DMS53 treated with DMSO at 0.1 percent for 48 hours (cell line): Measurements from ENCODE around the gene KIRREL1.

Experiments used
- DNase-seq: peaks from one replicate; lab custom pipeline; 2025; ENCODE audit not compliant: unreplicated experiment; lab: John Stamatoyannopoulos, UW

KIRREL1 gene

DNA sequence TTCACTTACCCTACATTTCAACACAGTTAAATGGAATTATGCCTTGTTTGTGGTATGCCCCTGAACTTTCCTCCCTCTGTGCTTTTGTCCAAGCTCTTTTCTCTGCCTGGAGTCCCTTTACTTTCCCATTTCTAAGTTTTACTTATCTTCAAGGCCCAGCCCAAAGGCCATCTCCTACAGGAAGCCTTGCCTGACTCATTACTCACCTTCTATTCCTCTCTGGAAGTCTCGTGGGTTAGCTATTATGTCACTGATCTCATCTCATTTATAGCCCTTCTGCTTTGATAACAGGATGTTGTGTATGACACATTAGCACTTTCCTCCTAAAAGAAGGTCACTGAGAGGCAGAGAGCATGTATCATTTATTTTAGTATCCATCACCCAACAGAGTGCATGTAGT is 108.5 kb downstream of the KIRREL1 start:
- no peak for DNase-seq

DNA sequence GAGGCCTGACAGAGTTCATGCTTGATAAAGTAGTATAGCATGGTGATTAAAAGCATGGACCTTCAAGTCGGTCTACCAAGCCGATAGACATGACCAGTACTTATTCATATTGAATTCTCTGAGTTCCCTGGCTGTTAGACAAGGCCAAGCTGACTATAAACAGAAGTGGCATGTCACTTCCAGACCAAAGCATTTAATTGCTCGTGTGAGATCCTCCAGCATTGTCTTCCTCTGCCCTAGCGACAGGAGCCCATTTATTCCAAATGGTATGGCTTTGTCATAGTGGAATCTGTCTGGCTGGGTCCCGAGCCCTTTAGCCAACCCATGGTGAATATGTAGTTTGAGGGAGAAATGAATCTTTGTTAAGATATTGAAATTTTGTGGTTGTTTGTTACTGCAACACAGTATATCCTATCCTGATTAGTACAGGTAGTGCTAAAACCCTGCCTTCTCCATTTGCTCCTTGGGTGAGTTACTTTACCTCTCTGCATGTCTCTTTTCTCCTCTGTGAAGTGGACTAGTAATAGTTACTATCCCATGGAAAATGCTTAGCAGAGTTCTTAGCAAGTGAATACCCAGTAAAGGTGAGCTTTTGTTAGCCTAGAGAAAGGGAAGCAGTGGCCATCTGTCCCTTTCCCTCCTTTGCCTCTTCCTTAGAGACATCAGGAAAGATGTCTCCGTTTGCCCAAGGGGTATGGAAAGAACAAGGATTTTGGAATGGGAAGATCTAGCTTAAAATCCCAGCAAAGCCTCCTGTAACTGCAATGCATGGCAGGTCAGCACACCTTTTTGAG is 109.6 kb downstream of the KIRREL1 start:
- no peak for DNase-seq

DNA sequence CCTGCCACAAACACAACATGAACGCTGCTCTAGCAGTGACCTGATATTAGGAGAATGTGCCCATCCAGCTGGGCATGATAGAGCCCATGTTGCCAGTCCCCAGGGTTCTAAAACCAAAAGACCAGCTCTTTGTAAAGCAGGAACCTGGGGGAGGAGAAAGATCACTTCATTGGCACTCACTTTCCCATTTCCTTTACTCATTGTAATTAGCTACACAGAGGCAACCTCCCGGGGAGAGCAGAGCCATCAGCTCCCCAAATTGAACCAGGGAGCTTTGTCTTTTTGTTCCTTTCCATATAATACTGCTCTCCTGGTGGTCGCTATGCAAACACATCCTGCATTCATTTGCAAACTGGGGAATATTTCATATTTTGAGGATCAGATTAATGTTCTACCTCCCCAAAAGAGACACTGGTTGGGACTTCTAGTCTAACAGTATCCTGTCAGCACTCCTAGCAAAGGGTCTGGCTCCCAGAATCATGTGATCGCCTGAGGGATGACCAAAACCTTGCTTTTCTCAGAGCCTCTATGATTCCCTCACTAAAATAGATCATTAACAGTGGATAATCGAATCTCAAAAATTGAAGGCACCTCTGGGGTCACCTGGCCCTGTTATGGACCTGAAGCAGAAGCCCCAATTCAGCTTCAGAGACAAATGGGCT is 110.5 kb downstream of the KIRREL1 start:
- no peak for DNase-seq

DNA sequence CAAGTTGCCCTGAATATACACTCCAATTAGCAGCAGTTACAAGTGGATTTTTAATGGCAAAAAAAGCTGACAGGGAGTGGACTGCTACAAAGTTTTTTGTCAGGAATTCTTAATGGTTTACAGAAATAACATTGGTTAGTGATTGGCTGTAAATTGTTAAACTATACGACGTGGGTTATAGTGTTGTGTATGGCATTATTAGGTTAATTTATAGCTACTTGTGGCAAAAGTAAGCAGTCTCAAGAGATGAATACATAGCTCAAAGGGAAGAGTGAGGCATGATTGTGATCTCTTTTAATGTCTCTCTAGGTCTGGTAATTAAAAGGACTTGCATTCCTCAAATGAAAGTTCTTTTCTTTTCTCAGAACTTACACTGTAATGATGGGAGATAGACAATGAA is 111.4 kb downstream of the KIRREL1 start:
- DNase-seq, result no peak

DNA sequence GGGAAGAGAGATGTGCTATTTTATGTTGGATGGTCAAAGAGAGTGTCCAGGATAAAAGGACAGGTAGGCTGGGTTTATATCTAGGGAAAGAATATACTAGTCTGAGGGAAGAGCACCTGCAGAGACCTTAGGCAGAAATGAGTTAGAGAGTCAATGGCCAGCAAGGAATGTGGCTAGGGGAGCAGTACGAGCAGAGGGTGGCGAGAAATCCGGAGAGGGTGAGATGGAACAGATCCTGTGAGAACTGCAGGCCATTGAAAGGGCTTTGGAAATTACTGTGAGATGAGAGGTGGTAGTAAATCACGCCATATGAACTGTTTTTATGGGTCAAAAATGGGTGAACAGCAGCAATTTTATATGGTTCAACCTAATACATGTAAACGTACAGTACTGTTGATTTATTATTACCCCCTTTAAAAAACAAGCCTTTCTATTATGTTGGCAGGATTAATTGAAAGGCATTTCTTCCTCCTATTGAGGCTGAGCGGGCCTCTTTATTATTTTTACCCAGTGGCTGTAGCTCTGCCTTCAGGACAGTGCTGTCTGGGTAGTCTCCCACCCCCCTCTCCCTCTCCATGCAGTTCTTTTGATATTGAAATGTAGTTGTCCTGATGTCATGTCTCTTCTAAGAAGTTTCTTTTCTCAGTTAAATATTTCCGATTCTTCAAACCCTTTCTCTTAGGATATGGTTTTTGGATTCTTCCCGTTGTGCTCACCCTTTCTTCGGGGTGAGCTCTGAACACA is 112.1 kb downstream of the KIRREL1 start:
- DNase-seq, result no peak

DNA sequence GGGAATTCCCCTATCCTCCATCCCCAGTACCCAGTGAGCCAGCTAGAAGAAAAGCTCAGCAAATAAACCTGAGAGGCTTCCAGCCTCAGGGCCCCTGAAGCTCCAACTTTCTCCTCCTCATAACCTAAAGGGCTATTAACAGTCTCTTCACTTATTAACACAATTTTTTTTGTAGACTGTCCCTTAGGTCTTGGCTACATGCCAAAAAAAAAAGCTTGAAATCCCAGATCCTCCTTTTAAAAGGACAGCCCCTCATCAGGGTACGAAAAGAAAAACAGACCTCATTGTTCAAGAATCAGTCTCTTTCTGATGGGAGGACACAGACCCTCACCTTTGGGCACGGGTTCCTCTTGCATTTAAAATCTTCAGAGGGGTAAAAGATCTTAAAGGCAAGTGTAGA is 114.5 kb downstream of the KIRREL1 start:
- DNase-seq, result no peak

DNA sequence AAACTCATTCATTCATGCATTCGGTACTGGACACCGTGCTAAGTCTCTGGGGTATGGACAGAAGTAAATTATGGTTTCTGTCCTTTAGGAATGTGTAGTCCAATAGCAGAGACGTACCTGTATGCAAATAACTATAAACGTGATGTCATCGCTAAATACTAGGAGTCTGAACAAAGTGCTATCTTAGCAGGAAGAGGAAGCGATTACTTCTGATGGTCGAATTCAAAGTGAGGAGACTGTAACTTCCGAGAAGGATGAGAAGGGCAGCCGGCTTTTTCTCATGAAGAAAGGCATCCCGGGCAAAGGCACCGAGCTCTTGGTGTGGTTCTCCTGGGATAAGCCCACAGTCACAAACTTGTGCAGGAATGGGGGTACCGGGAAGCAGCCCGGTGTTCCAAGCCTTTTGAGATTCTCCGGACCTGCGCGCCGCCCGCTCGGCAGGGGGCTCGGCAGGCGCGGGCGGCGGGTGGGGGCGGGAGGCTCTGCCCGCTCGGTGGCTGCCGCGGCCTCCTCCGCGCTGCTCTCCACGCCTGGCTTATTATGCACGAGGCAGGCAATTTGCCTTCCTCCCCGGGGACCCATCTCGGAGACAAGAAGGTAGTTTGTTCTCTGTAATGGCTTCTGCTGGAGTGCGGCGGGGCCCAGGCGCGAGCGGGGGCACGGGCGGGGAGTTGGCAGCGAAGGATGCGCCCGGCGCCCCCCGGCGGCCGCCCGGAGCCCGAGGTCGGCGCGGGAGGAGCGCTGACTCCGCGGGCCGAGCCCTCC is 119.7 kb downstream of the KIRREL1 start:
- peak; percentile 11 for DNase-seq

DNA sequence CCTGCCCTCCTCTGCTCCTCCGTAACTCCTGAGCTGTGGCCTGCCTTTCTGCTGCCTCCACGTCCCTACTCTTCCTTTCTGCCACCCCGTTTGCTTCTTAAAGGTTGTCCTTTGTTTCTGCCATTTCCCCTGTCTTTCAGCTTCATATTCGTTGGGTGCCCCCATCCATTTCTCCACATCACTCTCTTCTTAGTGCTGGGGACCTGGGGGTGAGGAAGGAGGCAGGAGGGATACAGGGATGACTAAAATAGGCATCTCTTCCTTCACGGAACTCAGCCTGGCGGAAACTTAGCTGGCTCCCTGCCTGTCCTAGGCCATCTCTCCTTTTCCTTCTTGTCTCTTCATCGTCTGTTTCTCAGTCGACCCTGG is 120.3 kb downstream of the KIRREL1 start:
- DNase-seq, result no peak

DNA sequence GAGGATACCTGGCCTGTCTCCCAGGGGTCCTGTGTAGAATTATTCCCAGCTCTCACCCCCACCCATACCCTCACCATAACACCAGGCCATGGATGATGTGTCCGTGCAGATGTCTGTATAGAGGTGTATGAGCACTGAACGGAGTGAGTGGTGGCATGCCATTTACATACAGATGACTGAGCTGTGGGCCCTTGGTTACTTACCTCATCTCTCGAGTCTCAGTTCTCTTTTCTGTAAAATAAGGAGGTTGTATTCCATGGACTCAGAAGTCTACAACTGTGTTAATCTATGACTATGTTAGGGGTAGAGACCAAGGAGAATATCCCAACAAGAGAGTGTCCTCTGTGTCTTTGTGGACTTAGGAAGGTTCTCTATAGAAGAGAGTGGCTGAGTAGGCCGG is 121.7 kb downstream of the KIRREL1 start:
- no peak for DNase-seq

DNA sequence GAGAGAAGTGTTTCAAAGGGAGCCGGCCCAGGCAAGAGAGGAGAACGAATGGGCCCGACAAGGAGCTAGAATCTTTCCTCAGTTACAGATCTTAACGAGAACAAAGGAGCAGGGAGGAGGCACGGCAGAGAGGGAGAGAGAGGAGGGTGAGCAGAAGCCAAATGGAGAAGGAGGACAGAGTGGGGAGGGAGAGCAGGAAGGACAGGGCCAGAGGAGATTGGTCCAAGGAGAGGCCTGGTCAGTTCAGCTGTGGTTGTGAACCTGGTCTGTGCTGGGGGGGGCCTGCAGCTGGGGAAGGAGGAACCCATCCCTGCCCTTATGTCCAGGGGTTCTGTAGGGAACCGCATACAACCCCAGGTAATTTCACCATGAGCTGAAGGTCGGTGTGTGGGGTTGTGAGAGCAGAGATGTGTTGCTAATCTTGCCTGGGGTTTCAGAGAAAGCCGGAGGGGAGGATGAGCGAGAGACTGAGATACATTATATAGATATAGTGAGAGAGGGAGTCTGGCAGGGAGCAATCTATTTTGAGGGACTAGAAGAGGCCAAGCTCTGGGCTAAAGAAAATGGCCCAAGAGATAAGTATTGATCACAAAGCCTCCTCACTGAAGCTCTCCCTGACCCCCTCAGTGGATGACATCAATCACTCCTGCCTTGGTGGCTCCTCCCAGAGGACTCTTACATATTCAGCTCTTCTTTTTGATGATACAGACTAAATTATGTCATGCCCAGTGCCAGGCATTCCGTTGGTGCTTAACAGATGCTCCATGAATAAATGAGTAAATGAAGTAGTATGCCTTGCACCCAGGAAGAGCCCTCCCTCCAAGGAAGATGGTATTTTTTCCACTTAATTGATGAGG is 123.1 kb downstream of the KIRREL1 start:
- DNase-seq, result no peak

DNA sequence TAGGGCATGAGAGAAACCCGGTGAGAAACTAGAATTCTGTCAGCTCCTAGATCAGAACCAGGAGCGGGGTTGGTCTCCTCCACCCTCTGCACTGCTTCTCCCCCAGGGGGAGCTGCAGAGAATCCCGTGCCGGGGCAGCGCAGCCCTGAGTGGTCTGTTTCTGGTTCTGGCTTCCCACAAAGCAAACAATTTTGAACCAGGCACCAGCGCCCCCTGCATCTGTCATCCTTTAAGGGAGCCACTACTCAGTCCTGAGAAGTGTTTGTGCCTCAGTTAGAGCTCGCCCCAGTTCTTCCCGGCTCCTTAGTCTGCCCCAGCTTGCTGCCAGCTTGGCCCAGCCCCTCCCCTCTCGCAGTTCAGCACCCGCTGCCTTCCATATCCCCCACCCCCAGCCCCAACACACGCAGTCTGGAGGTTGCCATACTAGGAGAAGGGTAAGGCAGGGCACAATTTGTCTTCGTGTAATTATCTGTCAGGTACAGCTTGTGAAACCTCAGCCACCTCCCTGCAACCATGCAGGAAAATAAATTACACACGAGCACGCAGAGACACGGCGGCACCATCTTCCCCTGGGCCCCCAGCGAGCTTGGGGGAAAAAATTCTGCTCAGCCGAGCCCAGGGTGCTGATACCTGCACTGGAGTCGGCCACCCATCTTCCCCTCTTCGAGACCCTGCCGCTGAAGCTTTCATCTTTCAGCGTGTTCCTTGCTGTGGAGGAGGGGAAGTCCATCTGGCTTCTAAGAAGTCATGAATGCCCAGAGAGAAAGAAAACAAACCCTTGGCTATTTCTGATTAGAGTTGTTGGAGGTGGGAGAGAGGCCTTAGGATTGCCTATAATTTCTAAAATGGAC is 124.6 kb downstream of the KIRREL1 start:
- DNase-seq, result peak; percentile 5

DNA sequence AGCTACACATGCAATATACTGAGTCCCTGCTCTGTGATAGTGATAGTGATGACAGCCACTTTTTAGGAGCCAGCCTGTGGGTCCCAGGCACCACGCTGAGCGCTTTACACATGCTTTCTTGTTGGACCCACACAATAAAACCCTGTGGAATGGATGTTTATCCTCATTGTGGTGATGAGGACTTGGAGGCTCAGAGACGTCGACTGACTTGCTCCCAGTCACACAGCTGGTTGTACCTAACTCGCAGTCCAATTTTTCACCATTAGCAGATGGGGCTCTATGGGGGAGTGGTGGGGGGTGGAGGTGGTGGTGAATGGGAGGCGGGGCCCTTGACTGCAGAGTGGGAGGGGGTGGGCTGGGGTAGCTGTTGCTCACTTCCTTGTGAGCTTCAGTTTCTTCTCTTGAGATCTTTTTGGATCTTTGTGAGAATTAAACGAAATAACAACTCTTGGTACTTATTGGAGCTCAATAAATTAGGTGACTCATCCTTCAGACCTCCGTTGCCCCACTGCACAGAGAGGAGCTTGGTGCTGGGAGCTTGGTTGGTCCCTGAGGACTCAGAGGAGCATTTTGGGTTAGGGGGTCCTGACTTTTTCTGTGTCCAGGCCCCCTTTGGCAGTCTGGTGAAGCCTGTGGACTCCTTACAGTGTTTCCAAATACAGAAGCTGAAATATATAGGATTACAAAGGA is 125.4 kb downstream of the KIRREL1 start:
- no peak for DNase-seq

DNA sequence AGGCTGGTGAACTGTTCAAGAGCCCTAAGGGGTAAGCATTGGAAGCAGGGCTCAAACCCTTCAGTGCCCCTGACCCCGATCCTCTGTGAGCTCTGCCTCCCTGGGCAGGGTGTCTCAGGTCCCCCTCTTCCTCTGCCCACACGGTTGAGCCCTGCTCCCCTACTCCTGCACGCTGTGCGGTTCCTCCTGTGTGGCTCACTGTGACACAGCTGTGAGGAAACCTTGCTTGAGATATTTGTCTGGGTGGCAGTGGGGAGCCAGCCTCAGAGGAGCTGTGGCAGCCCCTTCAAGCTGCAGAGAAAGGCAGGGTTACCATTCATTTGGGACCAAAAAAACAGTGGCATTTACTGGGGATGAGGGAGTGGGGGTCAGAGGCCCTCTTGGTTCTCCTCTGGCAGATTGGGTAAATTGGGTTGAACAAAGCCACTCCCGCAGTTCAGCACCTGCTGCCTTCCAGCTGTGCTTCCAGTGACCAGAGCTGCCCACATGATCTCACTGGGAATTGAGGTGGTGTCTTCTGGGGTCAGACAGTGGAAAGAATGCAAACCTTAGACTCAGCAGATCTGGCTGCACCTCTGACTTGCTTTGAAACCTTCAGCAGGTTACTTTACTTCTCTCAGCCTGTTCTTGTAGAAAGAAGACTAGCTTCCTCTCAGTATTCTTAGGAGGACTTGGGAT is 126.7 kb downstream of the KIRREL1 start:
- no peak for DNase-seq

DNA sequence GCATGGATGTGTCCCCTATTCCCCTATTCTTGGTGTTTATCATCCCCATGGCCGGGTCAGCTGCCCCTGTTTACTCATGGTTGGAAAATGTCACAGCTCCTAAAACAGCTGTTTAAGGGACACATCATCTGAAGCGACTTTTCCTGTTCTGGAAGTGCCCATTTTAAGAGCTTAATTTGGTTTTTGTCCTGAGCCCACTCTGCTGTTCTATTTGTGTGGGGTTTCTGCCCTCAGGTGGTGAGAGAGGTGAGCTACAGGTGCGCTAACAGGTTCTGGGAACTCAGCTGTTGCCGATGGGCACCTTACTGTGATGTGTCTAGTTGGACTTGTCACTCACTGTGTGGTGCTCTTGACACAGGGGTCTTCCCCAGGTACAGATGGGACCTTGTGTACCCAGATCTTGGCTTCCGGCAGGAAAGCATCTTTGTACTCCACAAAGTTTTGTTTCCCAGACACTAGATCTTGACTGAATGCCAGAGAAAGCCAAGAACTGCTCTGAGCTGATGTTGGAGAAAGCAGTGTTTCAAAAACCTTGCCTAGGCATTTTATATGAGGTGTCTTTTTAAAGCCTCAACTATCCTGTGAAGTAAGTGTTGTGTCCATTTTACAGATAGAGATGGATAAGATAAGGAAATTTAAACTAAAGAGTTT is 128.3 kb downstream of the KIRREL1 start:
- peak; percentile 37 for DNase-seq

DNA sequence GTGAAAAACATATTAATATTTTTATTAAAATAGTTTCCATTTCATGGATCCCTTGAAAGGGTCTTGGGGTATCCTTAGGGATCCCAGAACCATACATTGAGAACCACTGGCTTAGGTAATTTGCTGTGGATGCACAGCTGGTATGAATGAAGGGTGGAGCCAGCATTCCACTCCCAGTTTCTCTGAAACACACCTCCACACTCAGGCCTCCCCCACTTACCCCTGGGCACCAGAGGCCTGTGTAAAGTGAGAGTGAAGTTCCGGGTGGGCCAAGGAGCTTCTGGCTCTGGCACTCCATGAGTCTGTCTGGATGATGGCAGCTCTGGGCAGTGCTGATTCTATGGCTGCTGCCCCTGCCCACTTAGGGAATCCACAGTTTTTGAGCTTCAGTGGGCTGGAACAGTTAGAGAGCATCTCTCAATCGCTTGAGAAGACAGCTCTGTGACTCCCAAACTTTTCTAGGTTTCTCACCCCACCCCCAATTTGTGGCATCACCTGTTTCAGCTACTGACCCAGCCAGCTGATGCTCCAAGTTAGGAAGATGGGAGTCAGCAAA is 129.5 kb downstream of the KIRREL1 start:
- DNase-seq, result no peak

DNA sequence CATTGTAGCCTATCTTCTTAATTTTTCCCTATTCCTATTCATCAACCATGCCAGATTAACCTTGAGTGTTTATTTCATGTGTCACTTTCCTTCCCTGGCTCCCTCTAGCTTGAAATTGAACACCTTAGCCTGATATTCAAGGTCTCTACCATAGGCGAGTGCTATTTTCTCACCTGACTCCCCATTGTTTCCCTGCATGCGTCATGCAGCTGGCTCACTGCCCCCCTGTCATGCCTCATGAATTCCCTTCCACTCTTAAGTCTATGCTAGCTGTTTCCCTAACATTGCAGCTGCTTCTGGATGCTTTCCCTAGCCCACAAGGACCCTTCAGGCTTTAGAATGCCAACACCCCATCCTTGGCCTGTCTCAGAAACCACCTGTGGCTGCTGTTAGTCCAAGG is 130.6 kb downstream of the KIRREL1 start:
- DNase-seq, result peak; percentile 50

DNA sequence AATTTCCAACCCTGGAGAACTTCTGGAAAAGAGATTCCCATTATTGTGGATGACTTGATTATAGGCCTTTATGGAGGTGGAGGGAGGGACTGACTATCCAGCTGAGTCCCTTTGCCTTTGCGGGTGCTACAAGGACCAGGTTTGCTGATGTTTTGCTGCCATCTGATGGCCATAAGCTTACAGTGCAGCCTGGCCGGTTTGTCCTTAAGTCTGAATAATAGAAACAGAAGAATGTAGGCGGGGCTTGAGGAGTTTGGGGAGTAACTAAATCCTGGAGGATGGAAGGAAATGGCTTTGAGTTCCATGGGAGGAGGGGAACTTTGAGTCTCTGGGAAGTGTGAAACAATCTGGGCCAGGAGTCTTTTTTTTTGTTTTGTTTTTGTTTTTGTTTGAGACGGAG is 131.6 kb downstream of the KIRREL1 start:
- peak; percentile 82 for DNase-seq

DNA sequence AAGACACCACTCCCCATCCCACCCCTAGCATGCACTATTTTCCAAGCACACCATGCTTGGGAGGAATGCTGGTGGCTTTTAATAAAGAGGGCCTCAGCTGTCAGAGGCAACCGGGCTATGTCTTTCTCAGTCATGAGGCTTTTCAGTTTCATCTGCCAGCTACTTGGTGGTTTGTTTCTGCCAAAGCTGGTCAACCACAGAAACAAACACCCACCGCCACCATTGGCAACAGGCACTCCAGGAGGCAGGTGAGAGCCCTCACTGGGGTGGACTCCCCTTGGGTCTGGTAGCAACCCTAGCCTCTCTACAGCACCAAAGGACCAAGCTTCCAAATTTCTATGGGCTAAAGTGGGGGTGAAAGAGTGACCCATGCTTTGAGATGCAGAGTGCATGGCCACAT is 133.0 kb downstream of the KIRREL1 start:
- no peak for DNase-seq
